PC-9 (cell line): Measurements from ENCODE around the gene ABCA5. TPM values are rescaled to one million over a fixed set of nuclear protein-coding genes. Genes with fewer than 3 reads are reported as not detected.

Experiments
- BruUV-seq: library from RNA; stranded (reverse); fragments of 400-500 nt; replicated peaks from 2 replicates; lab custom pipeline; 2021; lab: Mats Ljungman, UMichigan
- CTCF ChIA-PET: fragments of 300-600 bp; sonication (Branson Sonifier 250); formaldehyde crosslinking; loops from one replicate; lab custom pipeline; 2022; ENCODE audit warnings: antibody characterized with exemption; lab: Charles Lee
- POLR2A ChIA-PET: fragments of 300-600 bp; sonication (Branson Sonifier 250); formaldehyde crosslinking; loops from one replicate; lab custom pipeline; 2022; ENCODE audit warnings: antibody characterized with exemption; ENCODE audit not compliant: unreplicated experiment; lab: Charles Lee
- DNase-seq, 2 experiments: peaks; one replicate each; pipeline versions ENCODE4 v3.0.0 to v3.0.0-alpha.2; 2015 to 2022; ENCODE audit warnings: mixed read lengths in 1 of 2
- H2AFZ ChIP-seq: fragments of 200-600 bp; sonication (generic); 2 replicates; pipeline ENCODE4 v1.8.1; 2017; ENCODE audit warnings: antibody characterized with exemption
- H3F3A ChIP-seq: fragments of 200-600 bp; sonication (generic); 2 replicates; pipeline ENCODE4 v1.8.1; 2017; ENCODE audit warnings: antibody characterized with exemption, mild to moderate bottlenecking, low read depth; ENCODE audit not compliant: insufficient read depth
- H3K27ac ChIP-seq: fragments of 200-600 bp; sonication (generic); 2 replicates; pipeline ENCODE4 v1.6.1; 2016; ENCODE audit warnings: mixed run types
- H3K27me3 ChIP-seq: fragments of 200-600 bp; sonication (generic); 2 replicates; pipeline ENCODE4 v1.6.1; 2016; ENCODE audit warnings: low read depth, mixed run types; ENCODE audit not compliant: insufficient read depth
- H3K36me3 ChIP-seq: fragments of 200-600 bp; sonication (generic); 2 replicates; pipeline ENCODE4 v1.6.1; 2016; ENCODE audit warnings: low read depth, mixed run types
- H3K4me1 ChIP-seq: fragments of 200-600 bp; sonication (generic); replicated peaks from 2 replicates; pipeline ENCODE4 v1.6.1; 2016; ENCODE audit warnings: mixed run types; ENCODE audit not compliant: insufficient read depth
- H3K4me2 ChIP-seq: fragments of 200-600 bp; sonication (generic); 2 replicates; pipeline ENCODE4 v1.6.1; 2017; ENCODE audit warnings: mixed run types
- H3K4me3 ChIP-seq: fragments of 200-600 bp; sonication (generic); 2 replicates; pipeline ENCODE4 v1.6.1; 2016; ENCODE audit warnings: mixed run types
- H3K79me2 ChIP-seq: fragments of 200-600 bp; sonication (generic); 2 replicates; pipeline ENCODE4 v1.6.1; 2017; ENCODE audit warnings: low read depth, mixed run types
- H3K9me2 ChIP-seq: fragments of 200-600 bp; sonication (generic); 2 replicates; pipeline ENCODE4 v1.8.1; 2017; ENCODE audit warnings: mild to moderate bottlenecking; ENCODE audit not compliant: insufficient read depth
- H3K9me3 ChIP-seq: fragments of 200-600 bp; sonication (generic); 2 replicates; pipeline ENCODE4 v1.8.1; 2016; ENCODE audit warnings: low read depth; ENCODE audit not compliant: insufficient read depth
- H4K20me1 ChIP-seq: fragments of 200-600 bp; sonication (generic); 2 replicates; pipeline ENCODE4 v1.8.1; 2017; ENCODE audit not compliant: insufficient read depth
- EZH2 ChIP-seq: fragments of 200-600 bp; sonication (generic); IDR thresholded peaks from 2 replicates; pipeline ENCODE4 v1.8.0; 2017; ENCODE audit warnings: antibody characterized with exemption, low read depth
- intact Hi-C: fragments of 100-400 bp; cut with micrococcal nuclease; formaldehyde crosslinking; loops from one replicate; pipeline ENCODE4 v1.10.0; 2022; ENCODE audit not compliant: unreplicated experiment
- total RNA-seq: library from RNA; stranded (reverse); gene quantifications from 2 replicates; pipeline ENCODE4 v1.2.3, GENCODE V29; 2021
- TF ChIP-seq, protein P1 (sequence below): fragments of 200-600 bp; sonication (generic); conservative IDR thresholded peaks from 2 replicates; pipeline ENCODE4 v1.6.1; 2017; ENCODE audit warnings: mixed run types, antibody characterized with exemption, mild to moderate bottlenecking, moderate library complexity

Gene ABCA5
- total RNA-seq, 1 experiment from 2014 or later: 3.8 TPM

DNA sequence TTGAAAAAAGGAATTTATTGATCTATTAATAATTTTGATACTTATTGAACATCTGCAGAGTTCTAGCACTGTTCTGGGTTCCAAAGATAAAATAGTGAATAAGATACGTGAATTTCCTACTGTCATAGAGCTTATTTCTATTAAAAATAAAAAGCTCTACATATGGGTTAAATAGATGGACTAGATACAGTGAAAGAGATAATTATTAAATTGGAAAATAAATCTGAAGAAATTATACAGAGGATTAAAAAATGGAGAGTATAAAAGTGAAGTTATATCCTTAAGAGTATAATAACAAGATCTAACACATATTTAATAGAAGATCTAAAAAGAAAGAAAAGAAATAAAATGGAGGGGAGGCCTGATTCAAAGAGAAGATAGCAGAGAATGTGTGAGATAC is 10.1 kb upstream of the ABCA5 start:
- POLR2A ChIA-PET: no interaction called here
- intact Hi-C loops: no loop called here
- Histone ChIP-seq H4K20me1 (no peaks in the 10 kb centered on the region), H3K9me2 (no peaks in the 10 kb centered on the region), H3K27ac (no peak overlapping the region), H3K4me1 (no peaks in the 10 kb centered on the region), H3K27me3 (no peaks in the 10 kb centered on the region), H2AFZ (no peak overlapping the region), H3F3A (no peaks in the 10 kb centered on the region), H3K9me3 (0 out of 2 replicates have a peak, but pooled peaks cover 4% of the 10 kb centered on the region), H3K4me3 (no peak overlapping the region), H3K36me3 (no peaks in the 10 kb centered on the region), H3K79me2 (no peaks in the 10 kb centered on the region), H3K4me2 (no peak overlapping the region)
- no peak for DNase-seq
- no TSS peak for BruUV-seq
- CTCF ChIA-PET: no interaction called here
- no peak for TF ChIP-seq EZH2
- TF ChIP-seq, protein P1, sequence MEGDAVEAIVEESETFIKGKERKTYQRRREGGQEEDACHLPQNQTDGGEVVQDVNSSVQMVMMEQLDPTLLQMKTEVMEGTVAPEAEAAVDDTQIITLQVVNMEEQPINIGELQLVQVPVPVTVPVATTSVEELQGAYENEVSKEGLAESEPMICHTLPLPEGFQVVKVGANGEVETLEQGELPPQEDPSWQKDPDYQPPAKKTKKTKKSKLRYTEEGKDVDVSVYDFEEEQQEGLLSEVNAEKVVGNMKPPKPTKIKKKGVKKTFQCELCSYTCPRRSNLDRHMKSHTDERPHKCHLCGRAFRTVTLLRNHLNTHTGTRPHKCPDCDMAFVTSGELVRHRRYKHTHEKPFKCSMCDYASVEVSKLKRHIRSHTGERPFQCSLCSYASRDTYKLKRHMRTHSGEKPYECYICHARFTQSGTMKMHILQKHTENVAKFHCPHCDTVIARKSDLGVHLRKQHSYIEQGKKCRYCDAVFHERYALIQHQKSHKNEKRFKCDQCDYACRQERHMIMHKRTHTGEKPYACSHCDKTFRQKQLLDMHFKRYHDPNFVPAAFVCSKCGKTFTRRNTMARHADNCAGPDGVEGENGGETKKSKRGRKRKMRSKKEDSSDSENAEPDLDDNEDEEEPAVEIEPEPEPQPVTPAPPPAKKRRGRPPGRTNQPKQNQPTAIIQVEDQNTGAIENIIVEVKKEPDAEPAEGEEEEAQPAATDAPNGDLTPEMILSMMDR: no peak

DNA sequence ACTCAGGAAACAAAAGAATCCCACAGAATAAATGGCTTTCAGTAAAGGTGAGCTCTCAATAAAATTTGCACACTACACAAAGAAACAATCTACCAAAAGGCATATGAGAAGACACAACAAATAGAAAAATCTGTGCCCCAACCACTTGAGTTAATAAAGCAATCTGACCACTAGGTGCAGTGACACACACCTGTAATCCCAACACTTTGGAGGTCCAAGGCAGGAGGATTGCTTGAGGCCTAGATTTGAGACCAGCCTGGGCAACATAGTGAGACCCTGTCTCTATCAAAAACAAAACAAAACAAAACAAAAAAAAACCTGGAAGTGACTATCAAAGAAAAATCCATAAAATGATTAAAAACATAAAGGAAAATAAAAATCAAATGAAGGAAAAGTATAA is 9.6 kb upstream of the ABCA5 start:
- Histone ChIP-seq H3K4me1 (no peaks in the 10 kb centered on the region), H3K27me3 (no peaks in the 10 kb centered on the region), H3F3A (no peaks in the 10 kb centered on the region), H3K36me3 (no peaks in the 10 kb centered on the region), H4K20me1 (no peaks in the 10 kb centered on the region), H3K9me2 (no peaks in the 10 kb centered on the region), H3K79me2 (no peaks in the 10 kb centered on the region), H2AFZ (no peak overlapping the region), H3K9me3 (0 out of 2 replicates have a peak, but pooled peaks cover 4% of the 10 kb centered on the region), H3K4me2 (no peak overlapping the region), H3K27ac (no peak overlapping the region), H3K4me3 (no peak overlapping the region)
- no peak for DNase-seq
- CTCF ChIA-PET: no interaction called here
- POLR2A ChIA-PET: no interaction called here
- TF ChIP-seq, protein P1: no peak
- TF ChIP-seq EZH2: no peak
- no TSS peak for BruUV-seq
- intact Hi-C loops: no loop called here

DNA sequence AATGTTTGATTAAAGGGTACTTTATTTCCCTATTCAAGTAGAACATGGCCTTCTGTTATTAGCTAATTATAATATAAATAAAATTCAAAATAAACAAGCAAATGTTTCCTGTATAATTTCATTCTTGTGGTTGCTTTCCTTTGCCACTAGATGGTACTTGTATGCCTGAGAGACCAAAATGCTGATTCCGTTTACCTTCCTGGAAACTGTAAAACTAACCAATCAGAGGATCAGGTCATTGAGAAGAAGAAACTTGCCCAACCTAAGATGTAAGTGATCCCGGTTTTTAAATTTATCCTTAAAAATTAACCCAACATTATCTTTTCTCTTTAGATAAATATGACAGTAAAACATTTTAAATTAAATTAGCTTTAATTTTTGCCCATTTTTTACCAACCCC is 8.1 kb upstream of the ABCA5 start:
- Histone ChIP-seq H3K4me3 (no peak overlapping the region), H3K4me1 (no peaks in the 10 kb centered on the region), H3K27me3 (no peaks in the 10 kb centered on the region), H3K79me2 (no peaks in the 10 kb centered on the region), H3K36me3 (no peaks in the 10 kb centered on the region), H3K4me2 (no peak overlapping the region), H3K9me2 (no peaks in the 10 kb centered on the region), H3K9me3 (0 out of 2 replicates have a peak, but pooled peaks cover 4% of the 10 kb centered on the region), H2AFZ (no peak overlapping the region), H3K27ac (no peak overlapping the region), H4K20me1 (no peaks in the 10 kb centered on the region), H3F3A (no peaks in the 10 kb centered on the region)
- no peak for DNase-seq
- ChIA-PET CTCF (interaction anchor here (0.6 kb wide), 1 partner anchor 91 kb away, joined by 3 read pairs; no protein-coding TSS in a partner anchor), POLR2A (interaction anchor here (0.7 kb wide), 1 partner anchor 10 kb away, joined by 4 read pairs; no protein-coding TSS in a partner anchor)
- no TSS peak for BruUV-seq
- intact Hi-C loops: loop anchor here (1.0 kb wide), 1 partner anchor 188 kb away; no protein-coding TSS in a partner anchor
- TF ChIP-seq, protein P1: 0 out of 2 replicates have a peak, but pooled peaks have one; percentile 37
- TF ChIP-seq EZH2: no peak
